ENCODE data around the gene NFKBIA.
"Not testable (repeated sequence)": the region's sequence is repeated elsewhere in the genome, so short reads cannot be mapped to it uniquely, and the experiment has no call there.

The NFKBIA gene

DNA sequence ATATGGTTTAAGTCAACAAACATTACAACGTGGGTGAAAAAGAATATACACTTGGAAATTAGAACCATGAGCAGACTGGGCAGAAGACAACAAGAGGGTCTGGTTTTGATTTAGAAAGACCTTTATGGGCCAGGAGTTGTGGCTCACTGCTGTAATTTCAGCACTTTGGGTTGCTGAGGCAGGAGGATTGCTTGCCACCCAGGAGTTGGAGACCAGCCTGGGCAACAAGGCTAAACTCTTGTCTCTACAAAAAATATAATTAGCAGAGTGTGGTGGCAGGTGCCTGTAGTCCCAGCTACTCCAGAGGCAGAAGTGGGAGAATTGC lies 2.7 kb upstream of the NFKBIA start:
- no peak for DNase-seq

DNA sequence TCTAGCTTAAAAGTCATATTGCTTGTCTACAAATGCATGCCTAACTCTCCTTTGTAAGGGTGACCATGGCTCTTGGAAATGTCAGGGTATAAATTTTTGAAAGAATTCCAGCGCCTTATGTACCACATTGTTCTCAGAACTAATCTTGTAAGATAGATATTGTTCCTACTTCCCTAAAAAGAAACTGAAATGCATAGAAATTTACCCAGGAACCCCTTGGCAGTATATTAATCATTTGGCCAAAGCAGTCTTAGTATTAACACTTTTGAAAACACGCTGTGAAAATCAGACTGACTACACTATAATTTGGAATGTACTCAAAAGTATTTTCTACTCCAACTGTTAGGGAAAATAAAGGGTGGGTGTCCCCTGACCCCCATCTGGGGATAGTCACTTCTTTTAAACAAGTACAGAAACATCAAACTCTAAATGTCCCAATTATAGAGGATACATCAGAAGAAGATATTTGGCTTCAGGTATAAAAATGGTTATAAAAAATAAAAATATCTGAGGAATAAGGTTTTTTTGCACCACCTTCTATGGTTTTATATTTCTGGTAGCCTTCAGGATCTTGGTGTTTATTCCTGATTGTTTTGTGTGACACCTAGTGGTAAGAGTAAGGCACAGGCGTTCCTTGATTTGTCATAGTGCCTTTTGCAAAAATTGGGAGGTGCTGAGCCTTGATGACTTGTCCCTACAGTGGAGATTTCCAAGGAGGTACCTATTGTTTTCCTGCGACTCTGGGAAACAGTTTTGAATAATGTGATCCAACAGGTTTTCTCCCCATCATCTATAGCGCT lies 2.2 kb upstream of the NFKBIA start:
- peak in 1 of 2 donors; percentile 70 for DNase-seq

DNA sequence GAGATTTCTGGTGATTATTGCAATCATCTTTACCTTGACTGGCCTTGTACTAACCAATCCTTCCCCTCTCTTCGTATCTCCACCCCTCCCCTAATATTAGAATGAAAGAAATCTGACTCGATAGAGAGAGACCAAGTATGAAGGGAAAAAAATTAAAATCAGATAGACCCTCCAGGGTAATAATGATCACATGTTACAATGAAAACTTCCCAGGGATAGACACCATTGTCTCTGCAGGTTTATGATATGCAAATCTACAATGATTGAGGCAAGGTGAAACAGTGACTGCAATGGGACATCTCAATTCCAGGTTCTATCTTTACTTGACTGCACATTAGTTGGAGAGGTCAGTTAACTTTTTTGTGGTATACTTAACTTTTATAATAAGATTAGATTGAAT lies 1.5 kb upstream of the NFKBIA start:
- DNase-seq: no peak

DNA sequence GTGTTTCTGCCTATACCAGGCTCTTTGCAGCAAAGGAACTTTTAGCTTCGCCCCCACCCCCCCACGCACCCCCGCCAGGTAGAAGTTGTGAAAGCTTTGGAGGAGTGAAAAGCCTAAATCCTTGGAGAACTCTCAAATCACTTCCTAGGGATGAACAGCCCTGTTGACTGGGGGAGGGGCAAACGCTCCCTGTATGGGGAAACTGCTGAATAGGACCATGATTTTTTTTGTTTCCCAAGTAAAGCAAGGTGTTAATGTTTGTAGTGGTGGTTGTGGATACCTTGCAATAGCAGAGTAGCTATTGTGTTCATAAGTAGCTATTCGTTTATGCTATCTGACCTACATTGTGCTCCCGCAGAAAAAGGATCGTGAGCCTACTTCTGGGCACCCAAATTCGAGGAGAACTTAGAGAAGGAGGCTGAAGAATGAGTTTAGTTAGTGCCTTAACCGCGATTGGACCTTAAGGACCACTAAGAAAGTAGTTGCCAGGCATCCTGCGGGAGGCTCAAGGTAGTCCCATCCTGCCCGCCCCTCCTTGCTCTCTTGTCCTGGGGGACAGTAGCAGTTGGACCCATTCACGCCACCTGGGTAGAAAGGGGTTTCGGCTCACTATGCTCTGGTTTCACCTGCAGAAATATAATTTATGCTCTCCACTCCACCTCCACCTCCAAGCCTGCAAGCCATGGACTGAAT lies 901 bp upstream of the NFKBIA start:
- DNase-seq: peak in 1 of 2 donors; percentile 46

DNA sequence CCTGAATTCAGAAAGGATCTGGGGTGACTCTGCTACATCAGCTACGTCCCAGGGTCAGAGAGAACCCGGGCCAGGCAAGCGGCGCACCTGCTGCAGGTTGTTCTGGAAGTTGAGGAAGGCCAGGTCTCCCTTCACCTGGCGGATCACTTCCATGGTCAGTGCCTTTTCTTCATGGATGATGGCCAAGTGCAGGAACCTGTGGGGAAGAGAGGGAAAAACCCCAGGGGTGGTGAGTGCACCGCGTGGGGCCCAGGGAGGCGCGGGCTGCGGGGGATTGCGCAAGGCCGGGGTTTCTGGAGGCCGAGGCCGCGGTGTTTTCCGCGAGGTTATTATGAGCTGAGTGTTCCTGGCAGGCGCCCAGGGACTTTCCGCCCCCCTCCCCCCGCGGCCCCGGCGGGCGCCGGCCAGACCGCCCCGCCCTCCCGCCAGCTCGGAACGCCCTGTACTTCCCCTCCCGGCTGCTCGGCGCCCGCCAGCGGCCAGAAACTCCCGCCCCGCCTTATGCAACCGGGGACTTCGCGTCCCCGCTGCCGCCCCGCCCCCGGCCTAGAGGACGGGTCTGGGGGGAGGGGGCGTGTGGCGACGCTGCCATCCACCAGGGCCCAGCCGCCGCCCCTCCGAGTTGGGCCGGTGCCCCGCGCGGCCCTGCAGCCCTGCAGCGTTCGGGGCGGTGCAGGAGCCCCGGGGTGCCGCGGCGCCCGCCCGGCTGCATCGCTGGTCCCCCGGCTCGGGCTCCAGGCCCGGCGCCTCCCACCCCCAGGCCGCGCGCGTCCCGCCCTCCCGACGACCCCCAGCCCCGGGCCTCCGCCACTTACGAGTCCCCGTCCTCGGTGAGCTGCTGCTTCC lies 723 bp downstream of the NFKBIA start:
- DNase-seq: peak; percentile 96 to 97

DNA sequence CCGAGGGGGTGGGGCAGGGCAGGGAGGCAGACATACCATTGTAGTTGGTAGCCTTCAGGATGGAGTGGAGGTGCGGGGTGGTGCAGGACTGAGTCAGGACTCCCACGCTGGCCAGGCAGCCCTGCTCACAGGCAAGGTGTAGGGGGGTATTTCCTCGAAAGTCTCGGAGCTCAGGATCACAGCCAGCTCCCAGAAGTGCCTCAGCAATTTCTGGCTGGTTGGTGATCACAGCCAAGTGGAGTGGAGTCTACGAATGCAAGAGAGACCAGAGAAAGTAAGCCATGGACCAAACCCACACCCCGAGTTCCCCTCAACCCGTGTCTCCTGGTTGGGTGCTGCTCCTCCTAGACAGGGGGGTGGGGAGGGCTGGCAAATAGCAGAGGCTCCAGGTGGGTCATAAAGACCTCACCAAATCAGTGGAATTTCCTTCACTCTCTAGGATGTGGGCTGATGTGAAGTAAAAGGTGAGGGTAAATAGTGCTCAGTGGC lies 1.4 kb downstream of the NFKBIA start:
- peak in 1 of 2 donors; percentile 47 for DNase-seq

DNA sequence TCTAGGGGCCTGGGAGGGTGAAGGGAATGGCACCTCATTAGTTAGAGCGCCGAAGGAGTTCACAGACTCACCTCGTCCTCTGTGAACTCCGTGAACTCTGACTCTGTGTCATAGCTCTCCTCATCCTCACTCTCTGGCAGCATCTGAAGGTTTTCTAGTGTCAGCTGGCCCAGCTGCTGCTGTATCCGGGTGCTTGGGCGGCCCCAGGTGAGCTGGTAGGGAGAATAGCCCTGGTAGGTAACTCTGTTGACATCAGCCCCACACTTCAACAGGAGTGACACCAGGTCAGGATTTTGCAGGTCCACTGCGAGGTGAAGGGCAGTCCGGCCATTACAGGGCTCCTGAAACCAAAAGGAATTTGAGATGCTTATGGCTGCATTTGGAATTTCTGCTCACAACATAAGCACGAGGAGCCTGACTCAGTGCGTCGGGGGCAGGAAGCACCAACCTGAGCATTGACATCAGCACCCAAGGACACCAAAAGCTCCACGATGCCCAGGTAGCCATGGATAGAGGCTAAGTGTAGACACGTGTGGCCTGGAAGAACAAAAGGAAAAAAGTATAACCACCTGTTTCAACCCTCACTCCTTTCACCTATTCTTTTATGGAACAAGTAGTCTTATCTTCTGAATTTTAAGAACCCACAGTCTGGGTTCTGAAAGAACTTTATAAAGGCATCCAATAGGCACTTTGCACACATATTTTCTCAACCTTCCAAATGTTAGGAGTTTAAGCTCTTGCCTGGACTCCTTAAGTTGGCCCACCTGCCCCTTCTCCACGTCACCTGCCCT lies 2.0 kb downstream of the NFKBIA start:
- DNase-seq: peak; percentile 45 to 63

DNA sequence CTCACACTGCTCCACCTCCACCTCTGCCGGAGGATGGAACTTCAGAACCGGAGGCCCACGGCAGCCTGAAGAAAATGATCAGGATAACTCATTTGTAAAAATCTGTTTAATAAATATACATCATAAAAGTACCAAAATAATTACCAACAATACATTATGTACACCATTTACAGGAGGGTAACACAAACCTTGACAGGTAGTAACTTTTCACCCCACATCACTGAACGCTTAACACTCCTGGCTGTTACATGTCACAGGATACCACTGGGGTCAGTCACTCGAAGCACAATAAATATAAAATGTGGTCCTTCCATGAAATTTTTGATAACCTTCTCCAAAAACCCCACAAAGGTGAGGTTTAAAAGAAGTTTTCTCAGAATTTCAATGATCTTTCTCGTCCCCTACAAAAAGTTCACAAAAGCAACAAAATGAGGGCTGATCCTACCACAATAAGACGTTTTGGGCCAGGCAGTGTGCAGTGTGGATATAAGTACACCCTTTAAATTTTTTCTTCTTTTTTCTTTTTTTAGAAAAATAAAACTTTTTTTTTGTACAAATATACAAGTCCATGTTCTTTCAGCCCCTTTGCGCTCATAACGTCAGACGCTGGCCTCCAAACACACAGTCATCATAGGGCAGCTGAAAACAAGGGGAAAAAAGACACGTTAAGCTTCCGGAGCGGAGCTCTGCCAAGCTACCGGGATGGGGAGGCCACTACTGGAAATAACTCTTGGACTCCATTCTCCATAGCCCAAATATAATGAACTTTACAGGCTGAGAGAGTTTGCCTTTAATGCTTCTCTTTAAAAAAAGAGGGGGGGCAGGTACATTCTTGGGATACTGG lies 2.9 kb downstream of the NFKBIA start:
- DNase-seq: peak in 1 of 2 donors; percentile 42

DNA sequence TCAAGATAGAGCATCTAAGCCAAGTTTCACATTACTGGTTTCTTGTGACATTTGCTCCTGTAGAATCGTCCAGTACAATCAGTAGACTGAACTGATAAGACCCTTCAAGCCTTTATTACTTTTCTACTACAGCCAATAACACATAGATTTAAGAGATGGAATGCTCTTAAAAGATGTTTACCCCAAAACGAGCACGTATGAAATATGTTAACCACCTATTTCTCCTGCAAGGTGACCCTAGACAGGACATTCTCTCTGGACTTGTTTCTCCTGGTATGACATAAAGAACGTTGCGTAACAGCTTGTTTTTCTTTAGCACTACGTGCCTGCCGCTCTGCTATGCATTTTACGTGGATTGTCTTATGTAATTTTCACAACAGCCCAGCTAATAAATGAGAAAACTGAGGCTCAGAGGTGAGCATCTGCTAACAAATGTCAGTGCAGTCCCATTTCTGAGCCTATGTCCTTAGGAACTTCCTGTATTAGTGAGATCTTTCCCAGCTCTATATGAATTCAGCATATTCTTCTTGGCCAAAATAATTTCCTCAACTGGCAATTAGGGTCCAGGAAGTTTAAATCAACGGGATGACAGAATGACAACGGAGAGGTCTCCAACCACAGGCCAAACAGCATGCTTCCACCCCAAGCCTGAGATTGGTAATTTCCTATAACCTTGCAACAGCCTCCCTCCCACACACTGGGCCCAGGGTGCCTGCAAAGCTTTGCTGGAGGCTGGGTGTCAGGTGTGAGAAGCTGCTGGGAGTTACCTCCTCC lies 3.7 kb downstream of the NFKBIA start:
- DNase-seq: peak; percentile 46 to 64

DNA sequence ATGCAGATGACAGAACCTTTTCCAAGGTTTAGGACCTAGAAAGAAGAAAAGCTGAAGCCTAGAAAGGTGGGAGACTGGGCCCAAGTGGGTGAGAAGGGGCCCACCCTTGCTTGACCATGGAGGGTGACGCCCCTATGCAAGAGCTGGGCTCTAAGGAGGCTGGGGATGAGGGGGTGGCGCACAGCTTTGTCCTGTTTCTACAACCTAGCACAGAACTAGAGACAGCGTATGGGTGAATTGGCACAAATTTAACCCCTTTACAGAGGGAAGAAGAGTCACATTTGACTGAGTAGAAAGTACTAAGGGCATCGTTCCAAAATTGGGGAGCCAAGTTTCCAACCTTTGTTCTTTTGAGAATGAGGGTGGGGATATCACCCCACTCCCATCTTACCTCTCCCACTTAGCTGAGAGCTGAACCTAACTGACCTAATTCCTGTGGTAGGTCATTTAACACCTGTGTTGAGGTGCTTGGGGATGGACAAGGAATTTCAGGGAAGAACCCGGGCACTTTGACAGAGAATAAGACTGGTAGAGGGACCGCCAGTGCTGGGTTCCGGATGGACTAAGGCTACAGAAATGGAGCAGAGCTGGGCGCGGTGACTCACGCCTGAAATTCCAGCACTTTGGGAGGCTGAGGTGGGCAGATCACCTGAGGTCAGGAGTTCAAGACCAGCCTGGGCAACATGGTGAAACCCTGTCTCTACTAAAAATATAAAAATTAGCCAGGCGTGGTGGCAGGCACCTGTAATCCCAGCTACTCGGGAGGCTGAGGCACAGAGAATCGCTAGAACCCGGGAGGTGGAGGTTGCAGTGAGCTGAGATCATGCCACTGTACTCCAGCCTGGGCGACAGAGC lies 5.2 kb downstream of the NFKBIA start:
- peak; percentile 48 to 55 for DNase-seq

DNA sequence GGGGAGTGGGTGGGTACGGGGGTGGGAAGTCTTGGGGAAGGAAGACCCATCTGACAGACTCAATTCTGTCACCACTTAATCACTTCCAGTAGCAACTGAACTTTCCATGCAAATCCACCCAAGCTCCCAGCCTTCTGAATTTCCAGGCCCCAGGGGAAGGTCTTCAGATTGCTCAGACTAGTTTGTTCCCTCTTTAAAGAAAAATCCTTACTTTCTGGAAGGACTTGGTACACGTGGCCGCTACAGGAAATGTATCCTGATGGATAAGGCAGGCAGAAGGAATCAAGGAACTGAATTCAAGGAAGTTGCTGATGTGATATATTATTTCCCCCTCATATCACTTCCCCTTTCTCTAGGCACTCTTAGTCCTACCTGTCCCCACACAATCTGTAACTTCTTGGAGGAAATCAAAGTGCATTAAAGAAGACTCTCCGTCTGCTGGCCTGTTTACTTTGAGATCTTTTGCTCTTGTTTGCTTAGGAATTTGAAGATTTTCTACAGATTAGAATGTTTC lies 6.4 kb downstream of the NFKBIA start:
- peak in 1 of 2 donors; percentile 35 for DNase-seq

DNA sequence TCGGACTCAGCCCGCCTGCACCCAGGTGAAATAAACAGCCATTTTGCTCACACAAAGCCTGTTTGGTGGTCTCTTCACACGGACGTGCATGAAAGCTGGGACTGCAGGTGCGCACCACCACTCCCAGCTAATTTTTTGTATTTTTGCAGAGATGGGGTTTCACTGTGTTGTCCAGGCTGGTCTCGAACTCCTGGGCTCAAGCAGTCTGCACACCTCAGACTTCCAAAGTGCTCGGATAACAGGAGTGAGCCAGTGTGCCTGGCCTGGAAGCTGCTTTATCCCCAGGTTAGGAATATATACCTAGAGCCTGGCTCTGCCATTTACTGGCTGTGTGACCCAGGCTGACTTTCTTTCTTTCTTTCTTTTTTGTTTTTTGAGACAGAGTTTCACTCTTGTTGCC lies 7.9 kb downstream of the NFKBIA start:
- not testable (repeated sequence) for DNase-seq

DNA sequence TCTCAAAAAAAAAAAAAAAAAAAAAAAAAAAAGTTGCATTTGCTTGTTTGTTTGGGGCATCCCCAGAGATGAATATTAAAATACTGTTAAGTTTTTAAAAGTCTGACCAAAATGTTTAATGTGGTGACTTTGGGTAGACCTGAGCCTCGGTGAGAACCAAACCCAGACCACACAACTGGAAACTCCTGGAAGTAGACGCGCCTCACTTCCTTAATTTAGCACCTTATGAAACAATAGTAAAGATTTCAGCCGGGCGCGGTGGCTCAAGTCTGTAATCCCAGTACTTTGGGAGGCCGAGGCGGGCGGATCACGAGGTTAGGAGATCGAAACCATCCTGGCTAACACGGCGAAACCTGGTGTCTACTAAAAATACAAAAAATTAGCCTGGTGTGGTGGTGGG lies 9.3 kb downstream of the NFKBIA start:
- DNase-seq: peak in 1 of 2 donors; percentile 31

DNA sequence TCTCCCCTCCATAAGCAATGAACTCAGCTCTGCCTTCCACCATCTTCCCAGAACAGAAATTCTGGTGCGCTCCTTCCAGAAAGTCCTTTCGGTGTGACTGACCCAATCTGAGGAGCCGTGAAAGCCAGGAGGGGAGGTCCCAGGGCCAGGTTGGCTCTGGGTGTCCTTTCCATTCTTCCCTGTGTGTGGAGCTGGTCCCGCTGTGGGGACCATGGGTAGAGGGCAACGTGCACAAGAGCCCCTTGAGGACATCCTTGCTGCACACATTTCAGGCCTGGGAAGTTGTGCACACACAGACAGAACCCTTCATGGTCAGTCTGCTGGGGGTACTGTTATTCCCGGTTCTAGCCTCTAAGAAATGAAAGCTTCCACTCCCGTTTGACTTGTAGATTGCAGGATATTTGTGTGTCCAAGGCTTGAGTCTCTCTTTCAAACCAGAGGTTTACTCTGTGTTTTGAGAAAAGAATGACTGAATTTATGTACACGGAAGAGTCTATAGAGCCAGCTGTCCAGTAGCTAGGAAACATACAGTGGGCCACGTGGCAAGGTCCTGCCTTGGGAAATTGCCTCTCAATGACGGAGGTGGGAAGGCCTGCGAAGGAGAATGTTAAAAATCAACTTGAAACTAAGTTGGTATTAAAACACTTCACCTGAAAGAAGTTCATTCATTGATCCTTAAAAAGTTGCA lies 10.1 kb downstream of the NFKBIA start:
- no peak for DNase-seq

DNA sequence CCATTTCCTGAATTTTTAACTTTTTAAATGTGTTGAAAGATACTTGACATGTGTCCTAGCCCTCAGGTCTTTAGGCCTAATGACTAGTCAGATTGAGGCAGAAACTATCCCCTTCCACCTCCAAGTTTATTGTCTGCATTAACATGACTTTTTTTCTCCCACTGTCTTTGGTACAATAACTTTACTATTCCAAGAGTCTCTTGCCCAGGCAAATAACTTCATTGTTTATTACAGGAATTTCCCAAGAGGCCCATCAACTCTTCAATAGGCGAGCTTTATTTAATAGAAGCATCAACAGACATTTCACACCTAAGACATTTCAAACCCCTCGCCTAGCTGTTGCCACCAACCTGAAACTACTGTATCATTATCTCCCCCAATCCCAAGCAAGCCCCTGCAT lies 10.7 kb downstream of the NFKBIA start:
- no peak for DNase-seq

DNA sequence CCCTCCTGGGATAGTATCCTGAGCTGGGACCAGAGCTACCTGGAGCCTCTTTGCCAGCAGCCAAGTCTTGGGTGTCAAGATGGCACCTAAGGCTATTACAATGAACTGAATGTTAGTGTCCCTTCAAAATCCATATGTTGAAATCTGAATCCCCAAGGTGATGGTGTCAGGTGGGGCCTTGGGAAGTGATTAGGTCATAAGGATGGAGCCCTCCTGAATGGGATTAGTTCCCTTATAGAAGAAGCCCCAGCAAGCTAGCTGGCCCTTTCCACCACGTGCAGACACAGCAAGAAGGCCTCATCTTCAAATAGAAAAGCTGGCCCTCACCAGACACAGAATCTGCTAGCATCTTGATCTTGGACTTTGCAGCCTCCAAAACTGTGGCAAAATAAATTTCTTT lies 12.4 kb downstream of the NFKBIA start:
- DNase-seq: no peak

DNA sequence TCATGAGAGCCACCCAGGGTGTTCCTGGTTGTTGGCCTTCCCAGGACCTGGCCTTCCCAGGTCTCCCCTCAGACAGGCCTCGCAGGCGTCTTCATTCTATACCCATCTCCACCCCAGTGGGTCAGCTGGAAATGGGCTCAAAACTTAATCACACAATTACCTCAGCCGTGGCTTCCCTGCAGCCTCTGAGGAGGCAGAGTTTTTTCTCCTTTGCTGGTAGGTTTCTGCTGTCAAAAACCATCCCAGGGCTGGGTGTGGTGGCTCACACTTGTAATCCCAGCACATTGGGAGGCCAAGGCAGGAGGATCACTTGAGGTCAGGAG lies 13.2 kb downstream of the NFKBIA start:
- no peak for DNase-seq

DNA sequence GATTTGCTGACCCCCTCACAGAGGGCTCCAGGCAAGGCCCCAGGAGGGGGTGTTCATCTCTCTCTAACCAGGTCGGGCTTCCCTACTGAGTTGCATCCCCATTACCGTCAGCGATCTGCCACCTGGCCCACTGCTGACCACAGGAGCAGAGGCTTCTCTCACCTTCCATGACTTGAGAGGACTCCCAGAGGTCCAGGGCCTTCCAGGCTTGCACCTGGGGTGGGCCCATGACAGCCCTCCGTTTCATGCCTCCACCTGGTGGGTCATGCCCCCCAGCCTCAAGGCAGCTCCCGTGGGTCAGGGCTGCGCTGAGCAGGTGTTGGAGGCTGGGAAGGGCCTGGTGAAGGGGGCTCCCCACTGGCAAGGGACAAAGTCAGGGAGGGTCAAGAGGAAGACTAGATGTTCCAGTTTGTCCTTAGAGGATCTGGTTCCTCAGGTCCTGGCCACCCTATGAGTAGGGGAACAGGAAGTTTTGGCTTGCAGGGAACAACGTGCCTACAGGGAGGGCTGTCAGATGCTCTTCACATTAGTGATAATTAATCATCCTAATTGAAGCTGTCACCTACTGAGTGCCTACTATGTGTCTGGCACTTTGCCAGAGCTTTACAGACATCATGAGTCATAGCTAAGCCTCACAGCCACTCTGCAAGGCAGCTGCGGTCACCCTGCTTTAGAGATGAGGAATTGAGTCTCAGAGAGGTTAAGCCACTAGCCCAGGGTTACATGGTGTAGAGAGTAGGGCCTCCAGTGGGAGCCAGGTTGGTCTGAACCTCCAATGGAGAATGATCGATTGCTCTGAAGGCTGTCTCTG lies 13.8 kb downstream of the NFKBIA start:
- peak; percentile 56 to 57 for DNase-seq

Measured in CD4-positive, alpha-beta T cell treated with Interleukin-4 for 1 hour (primary cell).